Liver (tissue), 9 donors: ENCODE measurements around the gene FOXI1. TPM values are rescaled to one million over a fixed set of nuclear protein-coding genes. Genes with fewer than 3 reads are reported as not detected.
A peak's percentile ranks its signal among the peaks of the same experiment; 100 is the strongest.

Source experiments
- DNase-seq: peaks from one replicate; pipeline ENCODE4 v3.0.0-alpha.2; 2017; ENCODE audit warnings: low spot score
- H3K27ac ChIP-seq, 2 donors: one replicate each; pipeline ENCODE4 v1.7.0; 2013; ENCODE audit warnings: inconsistent platforms in 2 of 2, low read length in 2 of 2, control low read depth in 1 of 2, low read depth in 1 of 2, mild to moderate bottlenecking in 1 of 2
- H3K27me3 ChIP-seq, 4 donors: one replicate each; pipeline versions ENCODE4 v1.6.1 to v1.7.0; 2013; ENCODE audit warnings: low read length in 3 of 4, inconsistent platforms in 1 of 4, mild to moderate bottlenecking in 1 of 4, moderate library complexity in 1 of 4; ENCODE audit not compliant: control insufficient read depth in 4 of 4, insufficient read depth in 4 of 4
- H3K36me3 ChIP-seq, 4 donors: one replicate each; pipeline versions ENCODE4 v1.6.1 to v1.7.0; 2013; ENCODE audit warnings: low read length in 3 of 4, mild to moderate bottlenecking in 3 of 4, low read depth in 1 of 4, moderate library complexity in 1 of 4; ENCODE audit not compliant: control insufficient read depth in 4 of 4, insufficient read depth in 3 of 4
- H3K4me1 ChIP-seq, 4 donors: one replicate each; pipeline versions ENCODE4 v1.6.1 to v1.7.0; 2013; ENCODE audit warnings: low read length in 3 of 4, mild to moderate bottlenecking in 3 of 4, moderate library complexity in 1 of 4; ENCODE audit not compliant: control insufficient read depth in 4 of 4, insufficient read depth in 4 of 4
- H3K4me3 ChIP-seq, 3 donors: one replicate each; pipeline versions ENCODE4 v1.6.1 to v1.7.0; 2013; ENCODE audit warnings: low read length in 3 of 3, control low read depth in 1 of 3, low read depth in 1 of 3, mild to moderate bottlenecking in 1 of 3
- H3K9ac ChIP-seq, 2 donors: one replicate each; pipeline ENCODE4 v1.7.0; 2013; ENCODE audit warnings: low read length in 2 of 2, mild to moderate bottlenecking in 2 of 2, moderate library complexity in 2 of 2, control low read depth in 1 of 2, low read depth in 1 of 2
- H3K9me3 ChIP-seq, 4 donors: one replicate each; pipeline versions ENCODE4 v1.6.1 to v1.7.0; 2013; ENCODE audit warnings: low read length in 3 of 4; ENCODE audit not compliant: control insufficient read depth in 4 of 4
- EGR1 ChIP-seq, 2 donors: IDR thresholded peaks; 2 replicates each; pipeline ENCODE4 v1.6.1; 2016 to 2018; ENCODE audit warnings: antibody characterized with exemption in 2 of 2, low read depth in 2 of 2
- FOXA1 ChIP-seq: IDR thresholded peaks from 2 replicates; pipeline ENCODE4 v1.6.1; 2016; ENCODE audit warnings: antibody characterized with exemption
- FOXA2 ChIP-seq: IDR thresholded peaks from 2 replicates; pipeline ENCODE4 v1.6.1; 2016; ENCODE audit warnings: antibody characterized with exemption
- GABPA ChIP-seq, 2 donors: IDR thresholded peaks in 1 of 2; conservative IDR thresholded peaks in 1 of 2; 2 replicates each; pipeline ENCODE4 v1.6.1; 2016; ENCODE audit warnings: antibody characterized with exemption in 2 of 2, mild to moderate bottlenecking in 1 of 2, moderate library complexity in 1 of 2
- HNF4A ChIP-seq, 2 donors: conservative IDR thresholded peaks; 2 replicates each; pipeline ENCODE4 v1.6.1; 2016; ENCODE audit warnings: antibody characterized with exemption in 2 of 2, mild to moderate bottlenecking in 2 of 2
- HNF4G ChIP-seq: IDR thresholded peaks from 2 replicates; pipeline ENCODE4 v1.6.1; 2016; ENCODE audit warnings: antibody characterized with exemption
- JUND ChIP-seq, 2 donors: IDR thresholded peaks; 2 replicates each; pipeline ENCODE4 v1.6.1; 2016; ENCODE audit warnings: antibody characterized with exemption in 2 of 2
- NR2F2 ChIP-seq: IDR thresholded peaks from 2 replicates; pipeline ENCODE4 v1.6.1; 2016; ENCODE audit warnings: antibody characterized with exemption
- RAD21 ChIP-seq, 2 donors: IDR thresholded peaks; 2 replicates each; pipeline ENCODE4 v1.6.1; 2016; ENCODE audit warnings: antibody characterized with exemption in 2 of 2, mild to moderate bottlenecking in 2 of 2
- RXRA ChIP-seq, 2 donors: IDR thresholded peaks; 2 replicates each; pipeline ENCODE4 v1.6.1; 2017 to 2018; ENCODE audit warnings: antibody characterized with exemption in 2 of 2, mild to moderate bottlenecking in 1 of 2
- SP1 ChIP-seq: IDR thresholded peaks from 2 replicates; pipeline ENCODE4 v1.6.1; 2018; ENCODE audit warnings: antibody characterized with exemption, mild to moderate bottlenecking
- TAF1 ChIP-seq: conservative IDR thresholded peaks from 2 replicates; pipeline ENCODE4 v1.6.1; 2016; ENCODE audit warnings: antibody characterized with exemption, mild to moderate bottlenecking
- YY1 ChIP-seq: IDR thresholded peaks from 2 replicates; pipeline ENCODE4 v1.6.1; 2016; ENCODE audit warnings: antibody characterized with exemption, mild to moderate bottlenecking
- WGBS: extraction: QIAGEN DNeasy Blood & Tissue Kit; methylation state at CpG from one replicate; pipeline ENCODE4 v1.1.7; 2013; 5-methylcytosine and 5-hydroxymethylcytosine counted together
- polyA plus RNA-seq, 2 donors: library from polyadenylated mRNA; stranded (reverse) in 1 of 2; unstranded in 1 of 2; fragments of 200-250 nt in 1 of 2; fragments of >200 nt in 1 of 2; fragmentation: Nextera tagmentation in 1 of 2; extraction: Ambion mirVana in 1 of 2; gene quantifications; one replicate each; pipeline versions ENCODE4 v1.2.1 to v1.2.3, GENCODE V29; 2013 to 2015
- total RNA-seq, 2 donors: library from RNA; depleted of rRNA; stranded (reverse); fragments of >200 nt; gene quantifications; one replicate each; pipeline ENCODE4 v1.2.3, GENCODE V29; 2014
- TF ChIP-seq, protein P1 (sequence below): IDR thresholded peaks from 2 replicates; pipeline ENCODE4 v1.6.1; 2016; ENCODE audit warnings: antibody characterized with exemption
- TF ChIP-seq, protein P2 (sequence below): IDR thresholded peaks from 2 replicates; pipeline ENCODE4 v1.6.1; 2016; ENCODE audit warnings: antibody characterized with exemption
- TF ChIP-seq, protein P3 (sequence below): fragments of 150-350 bp; IDR thresholded peaks from 2 replicates; pipeline ENCODE4 v1.5.1; 2017; ENCODE audit warnings: improper control_type of control experiment, low read depth, low read length; ENCODE audit not compliant: missing input control
- TF ChIP-seq, protein P4 (sequence below): IDR thresholded peaks from 2 replicates; pipeline ENCODE4 v1.6.1; 2016; ENCODE audit warnings: antibody characterized with exemption, mild to moderate bottlenecking
- TF ChIP-seq, protein P5 (sequence below): IDR thresholded peaks from 2 replicates; pipeline ENCODE4 v1.6.1; 2016; ENCODE audit warnings: antibody characterized with exemption
- donor health status: healthy.
- donor health status: healthy.
- donor health status: healthy.
- donor health status: healthy.
- donor health status: healthy.

The FOXI1 gene
- total and polyA plus RNA-seq, 4 donors, result not detected

DNA sequence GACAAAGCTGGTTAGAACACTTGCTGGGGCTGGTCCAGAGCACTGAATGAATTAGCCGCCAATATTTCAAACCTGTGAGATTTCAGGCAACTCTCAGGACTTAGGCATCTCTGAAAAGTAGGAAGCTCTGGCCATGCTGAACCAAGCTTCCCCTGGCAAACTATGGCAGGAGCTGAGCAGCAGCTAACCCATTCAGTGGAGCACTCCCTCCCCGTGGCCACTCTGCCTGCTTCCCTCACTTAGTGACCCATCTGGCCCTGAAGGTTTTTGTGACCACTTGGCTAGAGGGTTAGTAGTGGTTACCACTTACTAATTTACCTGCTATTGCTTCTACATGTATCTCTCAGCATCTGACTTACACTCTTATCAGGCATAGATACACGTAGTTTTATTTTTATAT, 25.5 kb downstream of the FOXI1 start:
- no peak overlapping the region for H3K27ac ChIP-seq
- H3K27me3 ChIP-seq, result no peaks in the 10 kb centered on the region
- peak; percentile 16 for DNase-seq
- H3K9ac ChIP-seq, result no peak overlapping the region
- no peaks in the 10 kb centered on the region for H3K36me3 ChIP-seq
- no peak overlapping the region for H3K4me3 ChIP-seq
- 71% methylated on average over 3 of the region's 3 CpGs for WGBS
- TF ChIP-seq, protein P1, sequence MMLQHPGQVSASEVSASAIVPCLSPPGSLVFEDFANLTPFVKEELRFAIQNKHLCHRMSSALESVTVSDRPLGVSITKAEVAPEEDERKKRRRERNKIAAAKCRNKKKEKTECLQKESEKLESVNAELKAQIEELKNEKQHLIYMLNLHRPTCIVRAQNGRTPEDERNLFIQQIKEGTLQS, result no peak
- TF ChIP-seq HNF4A (conservative IDR thresholded peaks at IDR 0.05), result no peak
- TF ChIP-seq, protein P2, sequence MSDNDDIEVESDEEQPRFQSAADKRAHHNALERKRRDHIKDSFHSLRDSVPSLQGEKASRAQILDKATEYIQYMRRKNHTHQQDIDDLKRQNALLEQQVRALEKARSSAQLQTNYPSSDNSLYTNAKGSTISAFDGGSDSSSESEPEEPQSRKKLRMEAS, result no peak
- no peak for TF ChIP-seq YY1
- no peak for TF ChIP-seq TAF1
- no peak for TF ChIP-seq EGR1 (IDR thresholded peaks at IDR 0.05; ENCODE audit: low read depth in 2 of 2)
- H3K4me1 ChIP-seq, result no peaks in the 10 kb centered on the region
- peaks cover 0 to 5% (median 4%) of the 10 kb centered on the region in 4 donors for H3K9me3 ChIP-seq

DNA sequence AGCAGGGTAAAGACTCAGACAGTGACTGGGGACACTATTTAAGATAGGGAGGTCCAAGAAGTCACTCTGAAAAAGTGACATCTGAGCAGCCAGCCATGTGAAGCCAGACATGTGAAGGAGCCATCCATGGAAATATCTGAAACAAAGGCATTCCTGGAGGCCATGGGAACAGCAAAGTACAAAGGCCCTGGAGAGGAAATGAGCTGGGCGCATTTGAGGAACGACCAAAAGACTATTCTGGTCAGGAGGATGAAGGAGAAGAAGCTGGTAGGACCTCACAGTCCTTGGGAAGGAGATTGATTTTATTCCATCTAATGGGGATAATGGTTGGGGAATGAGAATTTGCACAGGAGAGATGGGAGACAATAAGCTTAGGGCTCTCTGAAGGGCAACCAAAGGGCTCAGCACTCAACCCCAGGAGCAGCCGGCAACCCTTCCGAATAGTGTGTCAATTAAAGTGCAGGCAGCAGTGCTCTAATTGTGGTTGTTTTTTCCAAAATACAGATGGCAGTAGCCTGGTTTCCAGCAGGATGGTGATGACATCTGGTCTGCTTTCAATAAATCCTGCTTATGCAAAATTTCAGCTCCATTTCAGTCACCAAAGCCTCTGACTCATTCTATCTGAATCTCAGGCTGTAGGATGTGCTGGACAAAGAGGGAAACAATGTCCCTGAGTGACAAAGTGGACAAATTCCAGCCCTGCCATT, 26.7 kb downstream of the FOXI1 start:
- no peak overlapping the region for H3K9ac ChIP-seq
- no peak overlapping the region for H3K4me3 ChIP-seq
- no peaks in the 10 kb centered on the region for H3K4me1 ChIP-seq
- DNase-seq, result peak; percentile 9
- 58% methylated on average over 4 of the region's 4 CpGs for WGBS
- no peak overlapping the region for H3K27ac ChIP-seq
- H3K36me3 ChIP-seq, result no peaks in the 10 kb centered on the region
- no peak for TF ChIP-seq FOXA1
- no peak for TF ChIP-seq RAD21 (IDR thresholded peaks at IDR 0.05)
- no peak for TF ChIP-seq SP1
- TF ChIP-seq TAF1, result no peak
- TF ChIP-seq JUND (IDR thresholded peaks at IDR 0.05), result no peak
- no peak for TF ChIP-seq HNF4A (conservative IDR thresholded peaks at IDR 0.05)
- TF ChIP-seq, protein P2, result no peak
- TF ChIP-seq GABPA (IDR thresholded peaks at IDR 0.05 in 1 of 2, conservative IDR thresholded peaks at IDR 0.05 in 1 of 2), result no peak
- no peak for TF ChIP-seq YY1
- TF ChIP-seq, protein P1, result no peak
- TF ChIP-seq, protein P3, sequence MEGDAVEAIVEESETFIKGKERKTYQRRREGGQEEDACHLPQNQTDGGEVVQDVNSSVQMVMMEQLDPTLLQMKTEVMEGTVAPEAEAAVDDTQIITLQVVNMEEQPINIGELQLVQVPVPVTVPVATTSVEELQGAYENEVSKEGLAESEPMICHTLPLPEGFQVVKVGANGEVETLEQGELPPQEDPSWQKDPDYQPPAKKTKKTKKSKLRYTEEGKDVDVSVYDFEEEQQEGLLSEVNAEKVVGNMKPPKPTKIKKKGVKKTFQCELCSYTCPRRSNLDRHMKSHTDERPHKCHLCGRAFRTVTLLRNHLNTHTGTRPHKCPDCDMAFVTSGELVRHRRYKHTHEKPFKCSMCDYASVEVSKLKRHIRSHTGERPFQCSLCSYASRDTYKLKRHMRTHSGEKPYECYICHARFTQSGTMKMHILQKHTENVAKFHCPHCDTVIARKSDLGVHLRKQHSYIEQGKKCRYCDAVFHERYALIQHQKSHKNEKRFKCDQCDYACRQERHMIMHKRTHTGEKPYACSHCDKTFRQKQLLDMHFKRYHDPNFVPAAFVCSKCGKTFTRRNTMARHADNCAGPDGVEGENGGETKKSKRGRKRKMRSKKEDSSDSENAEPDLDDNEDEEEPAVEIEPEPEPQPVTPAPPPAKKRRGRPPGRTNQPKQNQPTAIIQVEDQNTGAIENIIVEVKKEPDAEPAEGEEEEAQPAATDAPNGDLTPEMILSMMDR, result no peak
- no peak for TF ChIP-seq FOXA2
- TF ChIP-seq EGR1 (IDR thresholded peaks at IDR 0.05; ENCODE audit: low read depth in 2 of 2), result no peak
- TF ChIP-seq HNF4G, result no peak
- TF ChIP-seq NR2F2, result no peak
- TF ChIP-seq, protein P4, sequence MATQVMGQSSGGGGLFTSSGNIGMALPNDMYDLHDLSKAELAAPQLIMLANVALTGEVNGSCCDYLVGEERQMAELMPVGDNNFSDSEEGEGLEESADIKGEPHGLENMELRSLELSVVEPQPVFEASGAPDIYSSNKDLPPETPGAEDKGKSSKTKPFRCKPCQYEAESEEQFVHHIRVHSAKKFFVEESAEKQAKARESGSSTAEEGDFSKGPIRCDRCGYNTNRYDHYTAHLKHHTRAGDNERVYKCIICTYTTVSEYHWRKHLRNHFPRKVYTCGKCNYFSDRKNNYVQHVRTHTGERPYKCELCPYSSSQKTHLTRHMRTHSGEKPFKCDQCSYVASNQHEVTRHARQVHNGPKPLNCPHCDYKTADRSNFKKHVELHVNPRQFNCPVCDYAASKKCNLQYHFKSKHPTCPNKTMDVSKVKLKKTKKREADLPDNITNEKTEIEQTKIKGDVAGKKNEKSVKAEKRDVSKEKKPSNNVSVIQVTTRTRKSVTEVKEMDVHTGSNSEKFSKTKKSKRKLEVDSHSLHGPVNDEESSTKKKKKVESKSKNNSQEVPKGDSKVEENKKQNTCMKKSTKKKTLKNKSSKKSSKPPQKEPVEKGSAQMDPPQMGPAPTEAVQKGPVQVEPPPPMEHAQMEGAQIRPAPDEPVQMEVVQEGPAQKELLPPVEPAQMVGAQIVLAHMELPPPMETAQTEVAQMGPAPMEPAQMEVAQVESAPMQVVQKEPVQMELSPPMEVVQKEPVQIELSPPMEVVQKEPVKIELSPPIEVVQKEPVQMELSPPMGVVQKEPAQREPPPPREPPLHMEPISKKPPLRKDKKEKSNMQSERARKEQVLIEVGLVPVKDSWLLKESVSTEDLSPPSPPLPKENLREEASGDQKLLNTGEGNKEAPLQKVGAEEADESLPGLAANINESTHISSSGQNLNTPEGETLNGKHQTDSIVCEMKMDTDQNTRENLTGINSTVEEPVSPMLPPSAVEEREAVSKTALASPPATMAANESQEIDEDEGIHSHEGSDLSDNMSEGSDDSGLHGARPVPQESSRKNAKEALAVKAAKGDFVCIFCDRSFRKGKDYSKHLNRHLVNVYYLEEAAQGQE, result no peak
- TF ChIP-seq, protein P5, sequence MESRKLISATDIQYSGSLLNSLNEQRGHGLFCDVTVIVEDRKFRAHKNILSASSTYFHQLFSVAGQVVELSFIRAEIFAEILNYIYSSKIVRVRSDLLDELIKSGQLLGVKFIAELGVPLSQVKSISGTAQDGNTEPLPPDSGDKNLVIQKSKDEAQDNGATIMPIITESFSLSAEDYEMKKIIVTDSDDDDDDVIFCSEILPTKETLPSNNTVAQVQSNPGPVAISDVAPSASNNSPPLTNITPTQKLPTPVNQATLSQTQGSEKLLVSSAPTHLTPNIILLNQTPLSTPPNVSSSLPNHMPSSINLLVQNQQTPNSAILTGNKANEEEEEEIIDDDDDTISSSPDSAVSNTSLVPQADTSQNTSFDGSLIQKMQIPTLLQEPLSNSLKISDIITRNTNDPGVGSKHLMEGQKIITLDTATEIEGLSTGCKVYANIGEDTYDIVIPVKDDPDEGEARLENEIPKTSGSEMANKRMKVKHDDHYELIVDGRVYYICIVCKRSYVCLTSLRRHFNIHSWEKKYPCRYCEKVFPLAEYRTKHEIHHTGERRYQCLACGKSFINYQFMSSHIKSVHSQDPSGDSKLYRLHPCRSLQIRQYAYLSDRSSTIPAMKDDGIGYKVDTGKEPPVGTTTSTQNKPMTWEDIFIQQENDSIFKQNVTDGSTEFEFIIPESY, result no peak
- no peak for TF ChIP-seq RXRA (IDR thresholded peaks at IDR 0.05)
- no peaks in the 10 kb centered on the region for H3K9me3 ChIP-seq
- no peaks in the 10 kb centered on the region for H3K27me3 ChIP-seq
